Mesenchymal stem cell (in vitro differentiated cells and primary cell): ENCODE results near the gene ZNF324.
A peak's percentile ranks its signal among the peaks of the same experiment; 100 is the strongest.
"Not testable (repeated sequence)": the region's sequence is repeated elsewhere in the genome, so short reads cannot be mapped to it uniquely, and the experiment has no call there.

Source experiments
- DNase-seq: peaks from one replicate; pipeline ENCODE4 v3.0.0-alpha.2; 2013
- H2AFZ ChIP-seq: one replicate; pipeline ENCODE4 v1.6.1; 2013; ENCODE audit warnings: low read depth, mild to moderate bottlenecking, control low read depth, inconsistent platforms, low read length, moderate library complexity
- H2AK5ac ChIP-seq: 2 replicates; pipeline ENCODE4 v1.6.1; 2013; ENCODE audit warnings: low read length, moderate library complexity, mild to moderate bottlenecking, inconsistent platforms; ENCODE audit not compliant: severe bottlenecking
- H2BK120ac ChIP-seq: one replicate; pipeline ENCODE4 v1.6.1; 2013; ENCODE audit warnings: low read depth, mild to moderate bottlenecking, inconsistent platforms, low read length, moderate library complexity
- H2BK12ac ChIP-seq, 2 experiments: one replicate each; pipeline ENCODE4 v1.6.1; 2013; ENCODE audit warnings: inconsistent platforms in 2 of 2, low read length in 2 of 2, mild to moderate bottlenecking in 2 of 2, moderate library complexity in 2 of 2, control low read depth in 1 of 2
- H2BK15ac ChIP-seq: one replicate; pipeline ENCODE4 v1.6.1; 2013; ENCODE audit warnings: mild to moderate bottlenecking, low read depth, inconsistent platforms; ENCODE audit not compliant: poor library complexity, severe bottlenecking
- H2BK5ac ChIP-seq: 2 replicates; pipeline ENCODE4 v1.6.1; 2013; ENCODE audit warnings: low read depth, mild to moderate bottlenecking, low read length, control low read depth, inconsistent platforms; ENCODE audit not compliant: poor library complexity, severe bottlenecking
- H3K14ac ChIP-seq, 2 experiments: one replicate each; pipeline ENCODE4 v1.6.1; 2013; ENCODE audit warnings: inconsistent platforms in 2 of 2, low read length in 2 of 2, control low read depth in 1 of 2, mild to moderate bottlenecking in 1 of 2, moderate library complexity in 1 of 2
- H3K18ac ChIP-seq, 2 experiments: one replicate each; pipeline ENCODE4 v1.6.1; 2013; ENCODE audit warnings: inconsistent platforms in 2 of 2, low read length in 2 of 2, control low read depth in 1 of 2, low read depth in 1 of 2, mild to moderate bottlenecking in 1 of 2
- H3K23ac ChIP-seq, 2 experiments: one replicate each; pipeline ENCODE4 v1.6.1; 2013; ENCODE audit warnings: inconsistent platforms in 2 of 2, low read length in 2 of 2, mild to moderate bottlenecking in 2 of 2, moderate library complexity in 2 of 2, control low read depth in 1 of 2
- H3K27ac ChIP-seq: 2 replicates; pipeline ENCODE4 v1.5.1; 2013; ENCODE audit warnings: mild to moderate bottlenecking, moderate library complexity, low read length, control low read depth, inconsistent platforms; ENCODE audit not compliant: poor library complexity, severe bottlenecking
- H3K27me3 ChIP-seq, 2 experiments: 2 replicates each; pipeline versions ENCODE4 v1.6.1 to v1.7.0; 2013; ENCODE audit warnings: low read length in 2 of 2, mild to moderate bottlenecking in 2 of 2, moderate library complexity in 2 of 2, control low read depth in 1 of 2, inconsistent platforms in 1 of 2; ENCODE audit not compliant: control insufficient read depth in 1 of 2, insufficient read depth in 1 of 2
- H3K36me3 ChIP-seq, 2 experiments: 2 replicates each; pipeline versions ENCODE4 v1.6.1 to v1.7.0; 2013; ENCODE audit warnings: low read length in 2 of 2, control low read depth in 1 of 2, inconsistent platforms in 1 of 2, low read depth in 1 of 2, mild to moderate bottlenecking in 1 of 2; ENCODE audit not compliant: insufficient read depth in 2 of 2, control insufficient read depth in 1 of 2
- H3K4ac ChIP-seq, 2 experiments: one replicate each; pipeline ENCODE4 v1.6.1; 2013; ENCODE audit warnings: inconsistent platforms in 2 of 2, low read length in 2 of 2, mild to moderate bottlenecking in 2 of 2, moderate library complexity in 2 of 2, control low read depth in 1 of 2, low read depth in 1 of 2
- H3K4me1 ChIP-seq: 2 replicates; pipeline ENCODE4 v1.6.1; 2013; ENCODE audit warnings: low read depth, low read length, control low read depth; ENCODE audit not compliant: control insufficient read depth, insufficient read depth
- H3K4me2 ChIP-seq: 2 replicates; pipeline ENCODE4 v1.6.1; 2013; ENCODE audit warnings: low read length, mild to moderate bottlenecking, inconsistent platforms; ENCODE audit not compliant: poor library complexity, severe bottlenecking
- H3K4me3 ChIP-seq, 2 experiments: 2 replicates each; pipeline versions ENCODE4 v1.5.1 to v1.7.0; 2013; ENCODE audit warnings: low read length in 2 of 2, mild to moderate bottlenecking in 2 of 2, control low read depth in 1 of 2, low read depth in 1 of 2; ENCODE audit not compliant: insufficient read depth in 1 of 2
- H3K79me1 ChIP-seq: replicated peaks from 2 replicates; pipeline ENCODE4 v1.6.1; 2013; ENCODE audit warnings: mild to moderate bottlenecking, control low read depth, low read length, inconsistent platforms; ENCODE audit not compliant: poor library complexity, severe bottlenecking
- H3K9ac ChIP-seq: 2 replicates; pipeline ENCODE4 v1.7.0; 2013; ENCODE audit warnings: mild to moderate bottlenecking, low read length, moderate library complexity
- H3K9me3 ChIP-seq: 2 replicates; pipeline ENCODE4 v1.7.0; 2013; ENCODE audit warnings: mild to moderate bottlenecking, low read length; ENCODE audit not compliant: control insufficient read depth
- H4K8ac ChIP-seq: one replicate; pipeline ENCODE4 v1.6.1; 2013; ENCODE audit warnings: inconsistent platforms, mild to moderate bottlenecking, low read length, moderate library complexity
- H4K91ac ChIP-seq: one replicate; pipeline ENCODE4 v1.6.1; 2013; ENCODE audit warnings: mild to moderate bottlenecking, low read length, inconsistent platforms
- WGBS: methylation state at CpG from one replicate; pipeline ENCODE4 v1.1.7; 2013; ENCODE audit warnings: mixed read lengths; 5-methylcytosine and 5-hydroxymethylcytosine counted together

The ZNF324 gene

GRCh38 chr19:58499021-58499927 is 32.4 kb downstream of the ZNF324 start:
- H3K9me3 ChIP-seq: no peaks in the 10 kb centered on the region
- H2BK120ac ChIP-seq: peak overlapping the region; percentile 42
- peak overlapping the region; percentile 56 to 85 for H3K4me3 ChIP-seq
- peak overlapping the region; percentile 47 to 59 for H3K4ac ChIP-seq
- H3K4me2 ChIP-seq: peak overlapping the region; percentile 77
- no peak overlapping the region for H3K14ac ChIP-seq
- H3K23ac ChIP-seq: no peak overlapping the region
- DNase-seq: peak; percentile 99
- H4K8ac ChIP-seq: peak overlapping the region; percentile 96
- H3K36me3 ChIP-seq: peaks cover 0 to 3% of the 10 kb centered on the region in 2 experiments
- peak overlapping the region; percentile 77 for H2BK15ac ChIP-seq
- no peak overlapping the region for H2BK5ac ChIP-seq
- peak overlapping the region; percentile 73 to 82 for H3K18ac ChIP-seq
- H3K27me3 ChIP-seq: no peaks in the 10 kb centered on the region
- peaks cover 15% of the 10 kb centered on the region for H3K4me1 ChIP-seq
- H3K27ac ChIP-seq: peak overlapping the region; percentile 36
- 2% methylated on average over 57 of the region's 60 CpGs for WGBS
- peak overlapping the region; percentile 89 for H3K9ac ChIP-seq
- no peak overlapping the region for H2AK5ac ChIP-seq
- H2BK12ac ChIP-seq: no peak overlapping the region
- peak overlapping the region; percentile 88 for H4K91ac ChIP-seq
- peak overlapping the region; percentile 36 for H2AFZ ChIP-seq
- peaks cover 17% of the 10 kb centered on the region for H3K79me1 ChIP-seq

- Histone ChIP-seq H3K27me3 (no peaks in the 10 kb centered on the region), H3K9me3 (no peaks in the 10 kb centered on the region), H2BK15ac (peak overlapping the region; percentile 56), H2BK12ac (no peak overlapping the region), H3K4me1 (peaks cover 15% of the 10 kb centered on the region), H3K36me3 (peaks cover 0 to 3% of the 10 kb centered on the region in 2 experiments), H2AK5ac (no peak overlapping the region), H2BK120ac (no peak overlapping the region), H3K27ac (no peak overlapping the region), H3K23ac (no peak overlapping the region), H3K9ac (peak overlapping the region; percentile 89), H3K4ac (no peak overlapping the region), H3K14ac (no peak overlapping the region), H3K4me3 (peak overlapping the region; percentile 0 to 85), H2BK5ac (no peak overlapping the region), H2AFZ (no peak overlapping the region), H3K18ac (no peak overlapping the region), H3K79me1 (peaks cover 16% of the 10 kb centered on the region), H4K8ac (peak overlapping the region; percentile 65), H4K91ac (peak overlapping the region; percentile 75), H3K4me2 (peak overlapping the region; percentile 69)
- no peak for DNase-seq
- WGBS: 97% methylated on average over 14 of the region's 14 CpGs
Observed at GRCh38 chr19:58500242-58500641, 33.4 kb downstream of the ZNF324 start.

- H3K4me3 ChIP-seq, H3K27me3 ChIP-seq, H3K4me2 ChIP-seq, H2BK120ac ChIP-seq, H3K23ac ChIP-seq, H2AFZ ChIP-seq, H3K4ac ChIP-seq, H3K27ac ChIP-seq, H3K14ac ChIP-seq, DNase-seq, H3K9ac ChIP-seq, H2AK5ac ChIP-seq, H3K4me1 ChIP-seq, H3K18ac ChIP-seq, H4K91ac ChIP-seq, H2BK15ac ChIP-seq, H2BK5ac ChIP-seq, H3K9me3 ChIP-seq, H2BK12ac ChIP-seq, H4K8ac ChIP-seq, H3K79me1 ChIP-seq: not testable (repeated sequence)
- 81% methylated on average over 6 of the region's 8 CpGs for WGBS
- peaks cover 6 to 23% of the 10 kb centered on the region in 2 experiments for H3K36me3 ChIP-seq
Observed at GRCh38 chr19:58507602-58508223, 40.8 kb downstream of the ZNF324 start.

- Histone ChIP-seq H3K18ac (no peak overlapping the region), H2BK12ac (no peak overlapping the region), H3K4me3 (no peak overlapping the region), H3K23ac (no peak overlapping the region), H3K9me3 (no peaks in the 10 kb centered on the region), H2BK15ac (no peak overlapping the region), H3K4me2 (no peak overlapping the region), H3K14ac (no peak overlapping the region), H2AK5ac (no peak overlapping the region), H3K4me1 (peaks cover 7% of the 10 kb centered on the region), H3K4ac (no peak overlapping the region), H3K9ac (no peak overlapping the region), H4K91ac (no peak overlapping the region), H2BK120ac (no peak overlapping the region), H3K27ac (no peak overlapping the region), H3K36me3 (peaks cover 6 to 43% of the 10 kb centered on the region in 2 experiments), H3K27me3 (no peaks in the 10 kb centered on the region), H2BK5ac (no peak overlapping the region), H3K79me1 (peaks cover 20% of the 10 kb centered on the region), H2AFZ (no peak overlapping the region), H4K8ac (peak overlapping the region; percentile 55)
- WGBS: 93% methylated on average over 11 of the region's 11 CpGs
- DNase-seq: no peak
Observed at GRCh38 chr19:58509731-58510083, 42.8 kb downstream of the ZNF324 start.
